GM08714 (cell line): ENCODE results near the gene PC.
"Not testable (repeated sequence)": the region's sequence is repeated elsewhere in the genome, so short reads cannot be mapped to it uniquely, and the experiment has no call there.

Source experiments
- H3K4me3 ChIP-seq: fragments of 200-500 bp; sonication (Bioruptor generic); 2 replicates; pipeline ENCODE4 v1.5.1; 2014; ENCODE audit warnings: mild to moderate bottlenecking, low read length, inconsistent platforms
- ZNF274 ChIP-seq: IDR thresholded peaks from 2 replicates; pipeline ENCODE4 v1.6.1; 2012; ENCODE audit warnings: mild to moderate bottlenecking, low read depth, low read length

The PC gene

DNA sequence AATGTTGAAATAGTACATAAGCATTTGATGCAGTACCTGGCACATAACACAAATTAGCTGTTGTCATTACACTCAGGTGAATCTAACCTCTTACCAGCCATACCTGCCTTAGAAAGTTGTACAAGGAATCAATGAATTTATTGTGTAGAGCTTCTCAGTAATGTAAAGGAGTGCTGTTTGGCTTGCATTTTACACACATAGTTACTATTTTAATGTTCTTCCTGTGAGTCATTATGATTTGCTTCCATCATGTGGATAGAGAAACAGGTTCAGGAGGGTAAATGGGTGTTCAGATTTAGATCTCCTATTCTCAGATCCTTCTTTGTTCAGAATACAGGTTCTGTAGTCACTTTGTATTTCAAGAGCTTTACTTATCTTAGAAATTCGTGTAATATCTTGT lies 142.5 kb downstream of the PC start:
- no peak overlapping the region for H3K4me3 ChIP-seq
- TF ChIP-seq ZNF274 = no peak

DNA sequence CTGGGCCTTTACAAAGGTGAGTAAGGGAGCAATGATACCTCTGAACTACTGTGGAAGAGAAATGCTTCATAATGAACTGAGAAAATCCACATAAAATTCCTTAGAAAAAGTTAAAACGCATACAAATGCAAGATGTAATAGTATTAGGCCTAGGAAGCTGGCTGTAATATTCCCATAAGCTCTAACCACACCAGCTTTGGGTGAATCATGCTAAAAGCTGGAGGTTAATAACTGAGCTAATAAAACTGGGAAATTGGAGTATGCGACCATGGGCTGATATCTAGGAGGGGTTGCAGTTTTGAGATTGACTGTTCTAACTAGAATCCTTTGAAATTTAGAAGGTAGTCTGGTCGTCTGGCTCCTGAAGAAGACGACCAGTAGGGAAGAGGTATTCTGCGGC lies 143.5 kb downstream of the PC start:
- no peak for TF ChIP-seq ZNF274

DNA sequence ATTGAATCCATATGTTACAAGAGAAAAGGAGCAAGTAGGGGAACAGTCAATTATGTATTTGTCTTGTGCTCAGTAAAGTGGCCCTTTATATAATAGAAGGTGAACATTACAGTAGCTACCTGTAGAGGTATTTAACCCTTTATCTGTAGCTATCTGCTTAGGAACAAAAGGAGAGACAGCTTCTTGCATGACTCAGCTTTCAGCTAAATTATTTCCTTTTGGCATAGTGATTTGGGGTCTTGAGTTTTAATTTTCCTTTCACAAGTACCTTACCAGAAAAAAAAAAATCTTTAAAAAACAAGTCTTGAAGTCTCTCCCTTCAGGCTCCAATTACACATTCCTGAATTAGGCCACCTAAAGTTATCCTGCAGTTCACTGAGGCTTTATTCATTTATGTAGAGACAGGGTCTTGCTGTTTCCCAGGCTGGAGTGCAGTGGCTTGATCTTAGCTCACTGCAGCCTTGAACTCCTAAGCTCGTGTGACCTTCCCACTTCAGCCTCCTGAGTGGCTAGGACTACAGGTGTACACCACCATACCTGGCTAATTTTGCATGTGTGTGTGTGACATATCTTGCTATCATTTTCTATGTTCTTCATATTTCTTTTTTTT lies 147.5 kb downstream of the PC start:
- H3K4me3 ChIP-seq = no peak overlapping the region
- no peak for TF ChIP-seq ZNF274

More for the DNA sequence above, 143.5 kb downstream of the PC start:
- no peak overlapping the region for H3K4me3 ChIP-seq

DNA sequence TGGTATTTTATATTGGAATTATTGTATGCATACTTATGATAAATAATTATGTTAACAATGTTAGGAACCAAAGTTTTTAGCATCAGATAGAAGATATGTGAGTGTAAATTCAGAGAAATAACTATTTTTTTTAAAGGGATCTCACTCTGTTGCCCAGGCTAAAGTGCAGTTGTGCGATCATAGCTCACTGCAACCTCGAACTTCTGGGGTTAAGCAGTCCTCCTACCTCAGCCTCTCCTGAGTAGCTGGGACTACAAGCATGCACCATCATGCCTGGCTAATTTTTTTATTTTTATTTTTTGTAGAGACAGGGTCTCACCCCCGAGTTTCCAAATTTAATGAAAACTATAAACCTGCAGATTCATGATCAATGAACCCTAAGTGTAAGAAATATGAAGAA lies 148.6 kb downstream of the PC start:
- no peak overlapping the region for H3K4me3 ChIP-seq
- no peak for TF ChIP-seq ZNF274

DNA sequence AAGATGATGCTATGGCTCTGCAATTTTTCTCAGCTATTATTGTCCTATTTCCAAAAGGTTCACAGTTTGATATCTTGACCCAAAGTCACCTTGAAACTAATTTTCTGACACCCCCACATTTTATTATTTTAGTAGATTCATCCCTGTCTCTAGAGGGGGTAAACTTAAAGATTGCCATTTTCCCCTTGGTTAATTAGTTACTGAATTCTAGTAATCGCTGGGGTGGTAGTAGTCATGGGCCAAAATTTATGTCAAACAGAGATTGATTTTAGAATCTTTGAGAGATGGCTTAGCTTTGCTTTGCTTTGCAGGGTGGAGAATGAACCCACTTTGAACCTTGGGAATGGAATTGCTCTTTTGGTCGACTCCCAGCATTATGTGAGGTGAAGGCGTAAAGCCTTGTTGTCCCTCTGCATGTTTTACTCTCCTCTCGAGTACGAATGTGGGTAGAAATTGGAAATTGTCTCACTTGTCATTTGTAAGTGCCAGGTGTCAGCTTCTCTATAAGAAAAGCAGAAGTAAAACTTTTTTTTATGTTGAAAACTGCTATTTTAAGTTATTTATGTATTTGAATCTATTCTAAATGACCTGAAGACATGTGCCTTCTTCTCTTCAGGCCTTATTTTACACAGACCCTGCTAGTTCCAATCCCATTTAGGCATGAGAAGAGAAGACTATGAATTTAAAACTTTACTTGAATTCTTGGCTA lies 157.3 kb downstream of the PC start:
- H3K4me3 ChIP-seq = no peak overlapping the region; the same call in 1 of the 2 replicates

DNA sequence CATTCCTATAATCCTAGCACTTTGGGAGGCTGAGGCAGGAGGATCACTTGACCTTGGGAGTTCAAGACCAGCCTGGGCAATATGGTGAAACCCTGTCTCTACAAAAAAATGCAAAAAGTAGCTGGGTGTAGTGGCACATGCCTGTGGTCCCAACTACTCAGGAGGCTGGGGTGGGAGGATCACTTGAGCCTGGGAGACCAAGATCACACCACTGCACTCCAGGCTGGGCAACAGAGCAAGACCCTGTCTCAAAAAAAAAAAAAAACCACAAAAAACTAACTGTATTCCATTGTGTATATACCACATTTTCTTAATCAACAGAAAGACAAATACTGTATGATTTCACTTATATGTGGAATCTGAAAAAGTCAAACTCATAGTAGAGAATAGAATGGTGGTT lies 158.4 kb downstream of the PC start:
- not testable (repeated sequence) for H3K4me3 ChIP-seq

More for the DNA sequence above, 157.3 kb downstream of the PC start:
- TF ChIP-seq ZNF274 = no peak
